IMR-90 (cell line): Measurements from ENCODE around the gene MAPK13. TPM values are rescaled to one million over a fixed set of nuclear protein-coding genes. Genes with fewer than 3 reads are reported as not detected.
"Not testable (repeated sequence)": the region's sequence is repeated elsewhere in the genome, so short reads cannot be mapped to it uniquely, and the experiment has no call there.

ENCODE experiments used
- ATAC-seq: fragments of 200-7000 bp; cut with Tn5 transposase; 2 replicates; pipeline ENCODE4 v1.9.1; 2020; ENCODE audit warnings: low read depth, mild to moderate bottlenecking, moderate library complexity
- BruUV-seq: library from RNA; stranded (reverse); fragments of 400-500 nt; replicated peaks from 2 replicates; lab custom pipeline; 2021; lab: Mats Ljungman, UMichigan
- CTCF ChIA-PET: fragments of 300-600 bp; formaldehyde crosslinking; extraction: SDS; loops from one replicate; lab custom pipeline; 2021; ENCODE audit warnings: antibody characterized with exemption; lab: Yijun Ruan, JAX
- POLR2A ChIA-PET: fragments of 300-600 bp; sonication (Branson Sonifier 250); formaldehyde crosslinking; loops from one replicate; lab custom pipeline; 2022; ENCODE audit warnings: antibody characterized with exemption; ENCODE audit not compliant: unreplicated experiment; lab: Charles Lee
- DNase-seq: peaks from one replicate; pipeline ENCODE4 v3.0.0; 2013
- H2AFZ ChIP-seq: replicated peaks from 2 replicates; pipeline ENCODE3; 2013; ENCODE audit warnings: low read length, mild to moderate bottlenecking; ENCODE audit not compliant: poor library complexity
- H2AK5ac ChIP-seq: 2 replicates; pipeline ENCODE4 v1.6.1; 2013; ENCODE audit warnings: low read depth, low read length, inconsistent platforms
- H2AK9ac ChIP-seq: replicated peaks from 2 replicates; pipeline ENCODE3; 2013; ENCODE audit warnings: mild to moderate bottlenecking, low read depth, low read length, moderate library complexity; ENCODE audit not compliant: poor library complexity
- H2BK120ac ChIP-seq: 2 replicates; pipeline ENCODE4 v1.6.1; 2013; ENCODE audit warnings: low read depth, low read length, inconsistent platforms
- H2BK15ac ChIP-seq: 3 replicates; pipeline ENCODE4 v1.6.1; 2013; ENCODE audit warnings: low read depth, low read length, inconsistent platforms
- H2BK20ac ChIP-seq: 2 replicates; pipeline ENCODE4 v1.6.1; 2013; ENCODE audit warnings: low read depth, mild to moderate bottlenecking, inconsistent platforms, low read length, moderate library complexity
- H2BK5ac ChIP-seq: 2 replicates; pipeline ENCODE4 v1.6.1; 2013; ENCODE audit warnings: mild to moderate bottlenecking, low read depth, low read length, inconsistent platforms; ENCODE audit not compliant: poor library complexity, severe bottlenecking
- H3K14ac ChIP-seq: replicated peaks from 2 replicates; pipeline ENCODE4 v1.6.1; 2013; ENCODE audit warnings: low read depth, low read length, inconsistent platforms
- H3K18ac ChIP-seq: 2 replicates; pipeline ENCODE4 v1.6.1; 2013; ENCODE audit warnings: low read depth, low read length, control low read depth
- H3K23ac ChIP-seq: 2 replicates; pipeline ENCODE4 v1.6.1; 2013; ENCODE audit warnings: low read depth, low read length, inconsistent platforms
- H3K27ac ChIP-seq: 2 replicates; pipeline ENCODE4 v1.5.1; 2013; ENCODE audit warnings: mild to moderate bottlenecking, control low read depth, low read length; ENCODE audit not compliant: insufficient read depth
- H3K27me3 ChIP-seq: 2 replicates; pipeline ENCODE4 v1.6.1; 2013; ENCODE audit warnings: low read length; ENCODE audit not compliant: control insufficient read depth, insufficient read depth
- H3K36me3 ChIP-seq: 2 replicates; pipeline ENCODE4 v1.6.1; 2013; ENCODE audit warnings: low read length, mixed read lengths; ENCODE audit not compliant: control insufficient read depth, insufficient read depth
- H3K4ac ChIP-seq: 2 replicates; pipeline ENCODE4 v1.6.1; 2013; ENCODE audit warnings: low read depth, low read length, inconsistent platforms
- H3K4me1 ChIP-seq: 2 replicates; pipeline ENCODE4 v1.6.1; 2013; ENCODE audit warnings: low read length, mixed read lengths; ENCODE audit not compliant: control insufficient read depth, insufficient read depth
- H3K4me2 ChIP-seq: 2 replicates; pipeline ENCODE4 v1.6.1; 2013; ENCODE audit warnings: low read depth, mild to moderate bottlenecking, control low read depth, low read length, moderate library complexity
- H3K4me3 ChIP-seq: 2 replicates; pipeline ENCODE4 v1.5.1; 2013; ENCODE audit warnings: low read depth, mild to moderate bottlenecking, control low read depth, low read length, moderate library complexity; ENCODE audit not compliant: insufficient read depth
- H3K56ac ChIP-seq: 2 replicates; pipeline ENCODE4 v1.6.1; 2013; ENCODE audit warnings: low read length, inconsistent platforms; ENCODE audit not compliant: insufficient read depth; ENCODE audit errors: extremely low read depth
- H3K79me1 ChIP-seq, 2 experiments: 2 replicates each; pipeline ENCODE4 v1.6.1; 2013; ENCODE audit warnings: low read length in 2 of 2, inconsistent platforms in 1 of 2, low read depth in 1 of 2
- H3K9ac ChIP-seq: 2 replicates; pipeline ENCODE4 v1.6.1; 2013; ENCODE audit warnings: low read depth, low read length, control low read depth
- H3K9me1 ChIP-seq: 2 replicates; pipeline ENCODE4 v1.6.1; 2013; ENCODE audit warnings: low read length, inconsistent platforms; ENCODE audit not compliant: insufficient read depth
- H3K9me3 ChIP-seq: 2 replicates; pipeline ENCODE4 v1.6.1; 2013; ENCODE audit warnings: low read length; ENCODE audit not compliant: control insufficient read depth, insufficient read depth
- H4K20me1 ChIP-seq: 2 replicates; pipeline ENCODE4 v1.6.1; 2013; ENCODE audit warnings: low read length, inconsistent platforms; ENCODE audit not compliant: insufficient read depth
- H4K5ac ChIP-seq: 2 replicates; pipeline ENCODE4 v1.6.1; 2013; ENCODE audit warnings: mild to moderate bottlenecking, low read depth, low read length, control low read depth
- H4K8ac ChIP-seq, 2 experiments: 2 replicates each; pipeline ENCODE4 v1.6.1; 2013; ENCODE audit warnings: low read depth in 2 of 2, low read length in 2 of 2, control low read depth in 1 of 2, inconsistent platforms in 1 of 2
- H4K91ac ChIP-seq: 2 replicates; pipeline ENCODE4 v1.6.1; 2013; ENCODE audit warnings: low read depth, low read length, inconsistent platforms; ENCODE audit not compliant: insufficient read depth
- WGBS, 2 experiments: methylation state at CpG; one replicate each; pipeline versions ENCODE4 v1.1.5 to v1.1.7; 2013; ENCODE audit warnings: missing lambda C conversion rate in 2 of 2; ENCODE audit not compliant: insufficient read length in 1 of 2; ENCODE audit errors: extremely low coverage in 2 of 2; 5-methylcytosine and 5-hydroxymethylcytosine counted together
- dilution Hi-C: fragments of 300-500 bp; cut with HindIII; formaldehyde crosslinking; loops from one replicate; pipeline ENCODE4 v1.14.3; 2018; ENCODE audit warnings: low sequenced_read_pairs; ENCODE audit not compliant: unreplicated experiment
- in situ Hi-C: fragments of 300-500 bp; cut with MboI; formaldehyde crosslinking; loops from 3 replicates; pipeline ENCODE4 v1.14.3; 2019; ENCODE audit warnings: low sequenced_read_pairs, inconsistent platforms, mixed read lengths
- intact Hi-C: fragments of 100-400 bp; cut with micrococcal nuclease; formaldehyde crosslinking; loops from 2 replicates; pipeline ENCODE4 v1.10.0; 2022
- polyA plus RNA-seq, 3 experiments: library from polyadenylated mRNA; depleted of rRNA; stranded (reverse); fragments of >200 nt; gene quantifications; 2 replicates each; pipeline ENCODE4 v1.2.3, GENCODE V29; 2012; ENCODE audit warnings: low replicate concordance in 1 of 3
- total RNA-seq: library from RNA; depleted of rRNA; stranded (reverse); fragments of >200 nt; gene quantifications from 2 replicates; pipeline ENCODE4 v1.2.3, GENCODE V29; 2012

The MAPK13 gene
- total and polyA plus RNA-seq, 2 of the 4 experiments (the other 2 are of a cell fraction): 2.0 to 2.9 TPM

- Histone ChIP-seq H2AK5ac (peak overlapping the region; percentile 71; the same call in 1 of the 2 replicates), H2AK9ac (peak overlapping the region; percentile 63), H3K4me1 (peaks cover 22% of the 10 kb centered on the region), H3K14ac (0 out of 2 replicates have a peak overlapping the region, but pooled peaks have one; percentile 40), H3K9me1 (peaks cover 27% of the 10 kb centered on the region), H4K91ac (0 out of 2 replicates have a peak overlapping the region, but pooled peaks have one; percentile 16), H3K79me1 (peaks cover 0 to 12% of the 10 kb centered on the region in 2 experiments; a peak in 1 of 4 replicates), H2BK120ac (0 out of 2 replicates have a peak overlapping the region, but pooled peaks have one; percentile 22)
- H3K27ac ChIP-seq, H2AFZ ChIP-seq, H3K23ac ChIP-seq, H3K9ac ChIP-seq, BruUV-seq, H3K4me3 ChIP-seq, dilution Hi-C loops, H3K9me3 ChIP-seq, H4K5ac ChIP-seq, ATAC-seq, H3K4ac ChIP-seq, H3K27me3 ChIP-seq, intact Hi-C loops, H2BK20ac ChIP-seq, H3K56ac ChIP-seq, DNase-seq, POLR2A ChIA-PET, H3K4me2 ChIP-seq, H4K20me1 ChIP-seq, H3K18ac ChIP-seq, H3K36me3 ChIP-seq, H2BK5ac ChIP-seq, H4K8ac ChIP-seq, H2BK15ac ChIP-seq: not testable (repeated sequence)
- no CpG with 5 or more reads among the region's 8 CpGs for WGBS, 2 experiments
- CTCF ChIA-PET: interaction anchor here (1.0 kb wide), 1 partner anchor 216 kb away, joined by 3 read pairs; no protein-coding TSS in a partner anchor
- in situ Hi-C loops: loop anchor here (5.0 kb wide), 1 partner anchor 78 kb away; no protein-coding TSS in a partner anchor
These were observed 6.0 kb upstream of the MAPK13 start for GRCh38 chr6:36124346-36124745.
